Measurements from ENCODE around the gene RNF135.
"Not testable (repeated sequence)": the region's sequence is repeated elsewhere in the genome, so short reads cannot be mapped to it uniquely, and the experiment has no call there.

RNF135 gene

DNA sequence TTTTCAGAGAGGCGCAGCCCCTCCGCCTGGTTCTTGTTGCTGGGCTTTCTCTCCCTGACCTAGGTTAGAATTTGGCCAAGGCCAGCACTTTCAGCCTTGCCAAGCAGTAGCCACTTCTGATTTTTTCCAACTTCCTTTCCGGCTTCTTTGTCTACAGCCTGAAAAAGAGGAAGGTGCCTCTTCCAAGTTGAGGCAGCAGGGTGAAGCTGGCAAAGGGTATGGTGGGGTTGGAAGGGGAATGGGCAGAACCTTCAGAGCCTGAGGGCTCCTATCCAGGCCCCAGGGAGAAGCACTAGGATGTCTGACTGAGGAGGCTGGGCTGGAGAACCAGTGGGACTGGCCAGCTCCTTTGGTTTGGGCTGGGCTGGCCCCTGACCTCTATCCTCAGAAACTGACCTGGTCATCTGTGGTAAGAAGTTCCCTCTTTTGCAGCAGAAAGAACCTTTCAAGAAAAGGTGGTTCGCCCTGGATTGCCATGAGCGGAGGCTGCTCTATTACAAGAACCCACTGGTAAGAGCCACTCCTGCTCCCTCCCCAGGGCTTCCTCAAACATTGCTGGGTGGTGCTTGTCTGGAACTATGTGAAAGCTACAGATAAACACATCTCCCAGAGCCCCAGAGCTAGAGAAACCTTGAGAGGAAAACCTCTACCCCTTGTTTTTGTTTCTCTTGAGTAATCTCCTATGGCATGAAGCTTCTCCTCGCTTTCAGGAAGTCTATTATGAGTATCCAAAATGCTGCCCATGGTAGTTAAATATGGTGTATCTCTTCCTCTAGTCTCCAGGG lies 16.6 kb upstream of the RNF135 start:
- no peak for DNase-seq (ENCODE audit: low spot score)

DNA sequence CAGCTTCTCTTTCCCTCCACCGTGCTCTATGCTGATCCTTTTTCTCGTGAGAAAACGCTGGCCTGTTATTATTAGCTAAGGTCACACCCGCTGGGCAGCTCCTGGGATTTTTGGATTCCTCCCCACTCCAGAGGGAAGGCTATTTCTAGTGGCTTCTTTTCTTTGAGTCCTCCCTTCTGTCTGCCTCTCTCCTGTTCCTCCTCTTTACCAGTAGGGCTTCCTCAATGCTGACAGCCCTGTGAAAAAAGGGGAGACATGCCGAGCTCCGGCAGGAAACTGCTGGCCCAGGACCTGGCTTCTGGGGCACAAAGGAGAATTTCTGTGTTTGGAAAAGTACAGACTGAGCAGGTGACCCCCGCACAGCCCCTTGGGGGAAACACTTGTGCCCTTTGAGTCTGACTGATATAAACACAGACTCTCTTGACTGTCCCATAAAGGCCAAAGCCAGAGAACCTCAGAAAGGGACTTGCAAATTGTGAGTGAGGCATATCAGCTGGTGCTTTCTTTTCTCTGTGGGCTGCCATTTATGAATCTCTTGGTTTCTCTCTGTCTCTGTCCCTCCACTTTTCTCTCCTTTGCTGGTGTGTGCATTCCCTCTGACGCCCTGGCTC lies 14.0 kb upstream of the RNF135 start:
- DNase-seq (ENCODE audit: low spot score), result no peak

DNA sequence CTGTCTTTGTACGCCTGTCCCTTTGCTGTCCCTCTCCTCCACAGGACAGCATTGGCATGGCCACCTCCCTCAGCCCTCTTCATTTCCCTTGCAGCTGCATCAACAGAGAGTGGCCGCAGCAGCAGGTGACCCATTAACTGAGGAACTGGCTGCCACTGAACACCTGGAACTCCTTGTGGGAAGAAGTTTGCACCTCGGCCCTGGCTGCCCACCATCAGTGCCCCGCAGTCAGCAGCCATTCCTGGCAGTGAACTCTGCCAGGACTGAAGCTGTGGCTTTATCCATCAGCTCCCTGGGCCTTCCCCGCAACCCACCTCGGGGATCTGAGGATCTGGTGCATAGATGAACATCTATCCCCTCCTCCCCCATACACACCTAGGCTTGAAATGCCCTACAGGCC lies 13.1 kb upstream of the RNF135 start:
- no peak for DNase-seq (ENCODE audit: low spot score)

DNA sequence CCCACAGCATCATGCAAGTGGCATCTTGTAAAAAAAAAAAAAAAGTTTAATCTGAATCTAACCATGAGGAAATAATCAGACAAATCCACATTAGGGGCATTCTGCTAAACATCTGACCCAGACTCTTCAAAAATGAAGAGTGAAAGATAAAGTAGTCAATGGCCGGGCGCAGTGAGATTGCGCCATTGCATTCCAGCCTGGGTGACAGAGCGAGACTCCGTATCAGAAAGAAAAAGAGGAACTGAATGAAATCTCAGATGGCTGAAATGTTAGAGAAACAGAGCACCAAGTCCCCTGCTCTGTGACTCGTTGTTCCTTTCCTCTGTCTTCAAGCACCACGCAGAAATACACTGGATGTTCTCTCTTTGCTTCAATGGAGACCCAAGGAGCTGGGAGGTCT lies 12.7 kb upstream of the RNF135 start:
- DNase-seq (ENCODE audit: low spot score), result no peak

DNA sequence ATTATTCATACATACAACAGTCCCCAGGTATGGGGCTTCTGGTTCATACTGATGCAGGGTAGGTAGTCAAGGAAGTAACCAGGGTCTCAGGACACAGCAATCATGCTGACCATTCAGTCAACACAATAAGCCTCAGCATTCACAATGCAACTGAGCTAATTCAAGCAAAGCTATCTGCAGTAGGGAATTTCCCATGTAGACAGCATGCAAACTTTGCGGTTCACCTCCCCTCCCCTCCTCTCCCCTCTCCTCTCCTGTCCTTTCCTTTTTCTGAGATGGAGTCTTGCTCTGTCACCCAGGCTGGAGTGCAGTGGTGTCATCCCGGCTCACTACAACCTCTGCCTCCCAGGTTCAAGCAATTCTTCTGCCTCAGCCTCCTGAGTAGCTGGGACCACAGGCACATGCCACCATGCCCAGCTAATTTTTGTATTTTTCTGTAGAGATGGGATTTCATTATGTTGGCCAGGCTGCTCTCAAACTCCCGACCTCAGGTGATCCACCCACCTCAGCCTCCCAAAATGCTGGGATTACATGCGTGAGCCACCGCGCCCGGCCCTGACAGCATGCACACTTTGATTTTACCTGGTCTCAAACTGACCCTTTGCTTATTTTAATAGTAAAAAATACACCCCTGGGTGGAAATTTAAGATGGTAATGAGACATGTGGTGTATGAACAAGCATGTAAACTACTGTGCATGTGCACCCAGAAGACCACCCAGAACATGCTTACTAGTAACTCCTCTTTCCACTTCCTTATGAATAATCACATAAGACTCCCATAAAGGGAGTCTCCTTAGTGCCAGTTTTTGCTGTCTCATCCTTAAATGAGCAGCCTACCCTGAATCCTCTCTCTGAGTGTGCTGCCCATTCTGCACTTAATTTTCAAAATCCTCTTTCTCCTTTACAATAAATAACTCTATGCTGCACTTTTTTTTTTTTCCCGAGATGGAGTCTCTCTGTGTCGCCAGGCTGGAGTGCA lies 9.3 kb upstream of the RNF135 start:
- peak; percentile 84 for DNase-seq (ENCODE audit: low spot score)

DNA sequence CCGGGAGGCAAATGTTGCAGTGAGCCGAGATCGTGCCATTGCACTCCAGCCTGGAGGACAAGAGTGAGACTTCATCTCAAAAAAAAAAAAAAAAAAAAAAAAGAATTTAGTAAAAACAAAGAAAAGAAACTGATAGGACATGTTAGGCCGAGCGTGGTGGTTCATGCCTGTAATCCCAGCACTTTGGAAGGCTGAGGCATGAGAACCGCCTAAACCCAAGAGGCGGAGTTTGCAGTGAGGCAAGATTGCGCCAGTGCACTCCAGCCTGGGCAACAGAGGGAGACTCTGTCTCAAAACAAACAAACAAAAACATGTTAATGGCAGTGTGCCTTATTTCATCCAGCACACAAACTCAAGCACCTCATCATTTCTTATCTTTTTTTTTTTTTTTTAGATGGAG lies 6.5 kb upstream of the RNF135 start:
- not testable (repeated sequence) for DNase-seq (ENCODE audit: low spot score)

DNA sequence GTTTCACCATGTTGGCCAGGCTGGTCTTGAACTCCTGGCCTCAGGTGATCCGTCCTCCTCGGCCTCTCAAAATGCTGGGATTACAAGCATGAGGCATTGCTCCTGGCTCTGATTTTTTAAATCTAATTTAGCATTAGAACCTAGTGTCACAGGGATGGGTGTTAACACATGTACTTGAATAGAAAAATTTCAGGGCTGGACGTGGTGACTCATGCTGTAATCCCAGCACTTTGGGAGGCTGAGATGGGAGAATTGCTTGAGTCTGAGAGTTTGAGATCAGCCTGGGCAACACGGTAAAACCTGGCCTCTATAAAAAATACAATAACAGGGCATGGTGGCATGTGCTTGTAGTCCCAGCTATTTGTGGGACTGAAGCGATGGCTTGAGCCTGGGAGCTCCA lies 6.0 kb upstream of the RNF135 start:
- DNase-seq (ENCODE audit: low spot score), result no peak

DNA sequence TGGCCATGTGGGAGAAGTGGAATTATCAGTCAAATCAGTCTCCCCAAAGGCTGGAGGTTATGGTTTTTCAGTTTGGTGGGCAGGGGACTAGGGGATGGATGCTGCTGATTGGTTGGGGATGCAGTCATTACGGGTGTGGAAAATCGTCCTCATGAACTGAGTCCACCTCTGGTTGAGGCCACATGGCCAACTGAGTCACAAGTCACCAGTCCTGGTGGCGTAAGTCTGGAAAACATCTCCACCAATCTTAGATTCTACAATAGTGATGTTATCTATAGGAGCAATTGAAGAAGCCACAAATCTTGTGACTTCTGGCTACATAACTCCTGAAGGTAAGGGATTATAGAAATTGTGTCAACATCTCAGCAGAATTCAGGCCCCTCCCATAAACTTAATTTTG lies 5.2 kb upstream of the RNF135 start:
- no peak for DNase-seq (ENCODE audit: low spot score)

DNA sequence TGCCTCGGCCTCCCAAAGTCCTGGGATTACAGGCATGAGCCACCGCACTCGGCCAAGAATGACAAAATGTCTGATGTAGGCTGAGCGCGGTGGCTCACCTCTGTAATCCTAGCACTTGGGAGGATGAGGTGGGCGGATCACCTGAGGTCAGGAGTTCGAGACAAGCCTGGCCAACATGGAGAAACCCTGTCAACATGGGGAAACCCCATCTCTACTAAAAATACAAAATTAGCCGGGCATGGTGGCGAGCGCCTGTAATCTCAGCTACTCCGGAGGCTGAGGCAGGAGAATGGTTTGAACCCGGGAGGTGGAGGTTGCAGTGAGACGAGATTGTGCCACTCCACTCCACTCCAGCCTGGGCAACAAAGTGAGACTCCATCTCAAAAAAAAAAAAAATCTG lies 2.9 kb upstream of the RNF135 start:
- DNase-seq (ENCODE audit: low spot score), result not testable (repeated sequence)

DNA sequence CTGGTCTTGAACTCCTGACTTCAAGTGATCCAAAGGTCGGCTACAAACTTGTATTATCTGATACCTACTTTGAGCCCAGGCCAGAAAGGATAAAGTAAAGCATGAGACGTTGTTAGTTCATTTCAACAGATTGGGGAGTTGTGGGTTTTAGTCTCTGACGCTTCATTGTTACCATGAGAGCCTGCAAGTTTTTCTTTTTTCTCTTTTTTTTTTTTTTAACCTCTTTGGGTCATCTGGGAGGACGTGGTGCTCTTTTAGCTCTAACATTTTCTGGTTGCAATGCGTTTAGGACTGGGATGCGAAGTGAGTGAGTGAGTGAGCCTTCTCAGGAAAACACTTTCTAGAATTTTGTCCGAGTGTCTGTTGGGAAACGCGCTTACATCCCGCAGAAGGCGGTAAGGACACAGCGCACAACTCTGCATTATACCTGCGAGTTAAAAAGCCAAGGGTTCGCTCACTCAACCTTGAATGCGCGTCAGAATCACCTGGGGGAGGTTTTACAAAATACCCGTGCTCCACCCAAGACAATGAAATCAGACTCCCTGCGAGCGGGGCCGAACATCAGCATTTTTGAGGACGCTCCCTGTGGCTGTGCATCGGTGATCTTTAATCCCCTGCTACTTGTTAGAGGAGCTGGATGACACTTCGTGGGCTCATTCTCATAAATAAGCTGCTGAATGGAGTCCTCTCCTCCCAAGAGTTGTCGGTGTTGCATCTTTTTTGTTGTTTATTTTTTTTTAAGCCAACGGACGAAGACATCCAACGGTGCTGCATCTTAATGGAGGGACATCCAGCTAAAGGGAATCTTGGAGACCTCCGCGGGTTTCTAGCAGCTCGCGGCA lies 629 bp upstream of the RNF135 start:
- peak; percentile 47 for DNase-seq (ENCODE audit: low spot score)

DNA sequence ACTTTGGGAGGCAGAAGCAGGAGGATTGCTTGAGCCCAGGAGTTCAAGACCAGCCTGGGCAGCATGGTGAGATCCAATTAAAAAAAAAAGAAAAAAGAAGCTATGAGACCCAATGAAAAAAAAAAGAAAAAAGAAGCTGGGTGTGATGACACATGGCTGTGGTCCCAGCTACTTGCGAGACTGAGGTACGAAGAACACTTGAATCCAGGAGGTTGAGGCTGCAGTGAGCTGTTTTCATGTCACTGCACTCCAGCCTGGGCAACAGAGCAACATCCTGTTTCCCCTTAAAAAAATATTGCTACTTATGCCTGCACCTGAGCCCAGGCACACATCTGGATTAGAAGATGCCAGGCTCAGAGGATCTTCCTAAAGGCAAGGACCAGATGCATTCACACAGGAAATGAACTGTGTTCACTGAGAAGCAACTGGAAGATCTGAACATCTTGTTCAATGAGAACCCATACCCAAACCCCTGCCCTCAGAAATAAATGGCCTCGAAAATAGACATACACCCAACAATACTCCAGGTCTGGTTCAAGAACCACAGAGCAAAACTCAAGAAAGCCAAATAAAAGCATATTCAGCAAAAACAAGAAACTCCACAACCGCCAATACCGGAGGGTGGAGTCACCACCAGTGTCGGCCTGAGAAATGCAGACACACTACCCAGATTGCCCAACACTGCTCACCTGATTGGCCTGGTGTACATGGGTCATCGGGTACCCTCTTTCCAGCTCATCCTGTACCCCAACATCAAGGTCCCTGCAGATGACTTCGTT lies 4.4 kb downstream of the RNF135 start:
- no peak for DNase-seq (ENCODE audit: low spot score)

DNA sequence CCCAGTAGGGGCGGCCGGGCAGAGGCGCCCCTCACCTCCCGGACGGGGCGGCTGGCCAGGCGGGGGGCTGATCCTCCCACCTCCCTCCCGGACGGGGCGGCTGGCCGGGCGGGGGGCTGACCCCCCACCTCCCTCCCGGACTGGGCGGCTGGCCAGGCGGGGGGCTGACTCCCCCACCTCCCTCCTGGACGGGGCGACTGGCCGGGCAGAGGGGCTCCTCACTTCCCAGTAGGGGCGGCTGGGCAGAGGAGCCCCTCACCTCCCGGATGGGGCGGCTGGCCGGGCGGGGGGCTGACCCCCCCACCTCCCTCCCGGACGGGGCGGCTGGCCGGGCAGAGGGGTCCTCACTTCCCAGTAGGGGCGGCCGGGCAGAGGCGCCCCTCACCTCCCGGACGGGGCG lies 9.1 kb downstream of the RNF135 start:
- not testable (repeated sequence) for DNase-seq (ENCODE audit: low spot score)

DNA sequence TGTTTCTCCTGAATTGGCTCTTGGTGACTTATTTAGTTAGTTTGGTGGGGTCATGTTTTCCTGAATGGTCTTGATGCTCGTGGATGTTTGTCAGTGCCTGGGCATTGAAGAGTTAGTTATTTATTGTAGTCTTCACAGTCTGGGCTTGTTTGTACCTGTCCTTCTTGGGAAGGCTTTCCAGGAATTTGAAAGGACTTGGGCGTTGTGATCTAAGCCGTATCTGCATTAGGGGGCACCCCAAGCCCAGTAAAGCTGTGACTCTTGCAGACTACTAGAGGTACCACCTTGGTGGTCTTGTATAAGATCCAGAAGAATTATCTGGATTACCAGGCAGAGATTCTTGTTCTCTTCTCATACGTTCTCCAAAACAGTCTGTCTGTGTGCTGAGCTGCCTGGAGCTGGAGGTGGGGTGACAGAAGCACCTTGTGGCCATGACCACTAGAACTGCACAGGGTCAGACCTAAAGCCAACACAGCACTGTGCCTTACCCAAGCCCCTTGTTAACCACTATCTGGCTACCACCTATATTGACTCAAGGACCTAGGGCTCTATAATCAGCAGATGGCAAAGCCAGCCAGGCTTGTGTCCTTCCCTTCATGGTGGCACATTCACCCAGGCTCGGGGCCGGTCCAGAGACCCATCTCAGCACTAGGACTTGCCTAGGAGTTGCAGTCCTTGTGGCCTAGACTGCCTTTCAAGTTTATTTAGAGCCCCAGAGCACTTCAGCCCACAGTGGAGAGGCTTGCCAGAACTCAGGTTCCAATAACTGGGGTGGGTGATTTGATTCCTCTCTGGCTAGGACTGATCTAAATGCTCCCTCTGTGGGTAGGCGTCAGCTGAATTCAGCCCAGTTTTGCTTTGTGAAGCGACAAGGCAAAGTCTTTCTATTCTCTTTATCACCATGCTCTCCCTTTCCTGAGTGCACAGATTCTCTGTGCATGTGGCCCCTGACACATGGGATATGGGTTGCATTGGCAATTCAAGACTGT lies 11.0 kb downstream of the RNF135 start:
- DNase-seq (ENCODE audit: low spot score), result no peak

DNA sequence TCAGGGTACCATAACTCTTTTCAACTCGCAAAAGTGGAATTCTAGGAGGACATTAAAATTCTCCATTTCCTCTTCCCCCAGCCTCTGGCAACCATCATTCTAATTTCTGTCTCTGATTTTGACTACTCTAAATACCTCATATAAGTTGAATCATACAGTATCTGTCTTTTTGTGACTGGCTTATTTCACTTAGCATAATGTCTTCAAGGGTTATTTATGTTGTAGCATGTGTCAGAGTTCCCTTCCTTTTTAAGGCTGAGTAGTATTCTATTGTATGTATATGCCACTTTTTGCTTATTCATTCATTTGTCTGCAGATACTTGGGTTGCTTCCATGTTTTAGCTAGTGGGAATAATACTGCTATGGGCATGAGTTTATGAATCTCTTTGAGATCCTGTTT lies 12.0 kb downstream of the RNF135 start:
- DNase-seq (ENCODE audit: low spot score), result no peak

DNA sequence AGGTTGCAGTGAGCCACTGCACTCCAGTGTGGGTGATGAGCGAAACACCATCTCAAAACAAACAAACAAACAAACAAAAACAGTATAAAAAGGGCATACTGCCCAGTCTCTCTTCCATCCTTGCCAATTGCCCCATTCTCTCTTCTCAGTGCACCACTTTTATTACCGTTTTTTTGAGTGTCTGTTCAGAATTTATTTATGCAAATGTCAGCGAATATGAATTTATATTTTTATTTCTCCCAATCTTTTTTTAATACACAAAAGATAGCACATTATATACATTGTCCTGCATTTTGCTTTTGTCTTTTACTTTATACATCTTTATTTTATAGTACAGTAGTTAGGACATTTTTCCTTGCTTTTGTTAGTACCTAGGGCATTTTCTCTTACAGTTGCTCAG lies 19.6 kb downstream of the RNF135 start:
- no peak for DNase-seq (ENCODE audit: low spot score)

DNA sequence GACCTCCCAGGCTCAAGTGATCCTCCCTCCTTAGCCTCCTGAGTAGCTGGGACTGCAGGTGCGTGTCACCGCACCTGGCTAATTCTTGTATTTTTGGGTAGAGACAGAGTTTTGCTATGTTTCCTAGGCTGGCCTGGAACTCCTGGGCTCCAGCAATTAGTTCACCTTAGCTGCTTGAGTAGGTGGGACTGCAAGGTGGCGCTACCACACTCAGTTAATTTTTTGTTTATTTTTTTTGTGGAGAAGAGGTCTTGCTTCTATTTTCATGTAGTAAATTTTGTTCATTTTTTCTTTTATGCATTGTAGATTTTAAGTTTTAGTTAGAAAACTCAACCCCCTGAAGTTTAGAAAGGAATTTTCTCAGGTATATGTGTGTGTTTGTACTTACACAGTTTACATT lies 21.7 kb downstream of the RNF135 start:
- DNase-seq (ENCODE audit: low spot score), result no peak

DNA sequence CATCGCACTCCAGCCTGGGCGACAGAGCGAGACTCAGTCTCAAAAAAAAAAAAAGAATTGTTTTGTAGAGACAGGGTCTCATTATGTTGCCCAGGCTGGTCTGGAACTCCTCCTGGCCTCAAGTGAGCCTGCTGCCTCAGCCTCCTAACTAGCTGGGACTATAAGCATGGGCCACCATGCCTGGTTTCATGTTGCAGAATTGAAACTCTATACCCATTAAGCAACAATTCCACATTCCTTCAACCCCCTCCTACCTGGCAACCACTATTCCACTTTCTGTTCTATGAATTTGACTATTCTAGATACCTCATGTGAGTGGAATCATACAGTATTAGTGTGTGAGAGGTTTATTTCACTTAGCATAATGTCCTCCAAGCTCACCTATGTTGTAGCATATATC lies 24.5 kb downstream of the RNF135 start:
- DNase-seq (ENCODE audit: low spot score), result no peak

DNA sequence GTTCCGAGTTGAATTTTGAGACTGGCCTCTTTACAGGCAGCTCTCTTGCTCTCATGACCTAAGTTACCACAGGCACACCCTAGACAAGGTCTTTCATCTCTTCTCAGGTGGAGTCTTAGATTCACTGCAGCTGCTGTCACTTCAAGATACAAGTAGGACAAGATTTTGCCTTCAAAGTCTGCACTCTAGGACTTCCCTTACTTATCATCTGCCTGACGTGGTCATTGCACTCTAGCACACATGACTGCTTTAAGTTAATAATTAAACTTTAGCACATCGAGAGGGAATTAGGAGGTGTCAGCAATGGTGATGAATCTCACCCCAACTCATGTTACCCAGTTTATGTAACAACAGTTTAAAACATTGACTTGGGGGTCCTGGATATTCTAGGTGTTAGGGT lies 25.6 kb downstream of the RNF135 start:
- peak; percentile 72 for DNase-seq (ENCODE audit: low spot score)

DNA sequence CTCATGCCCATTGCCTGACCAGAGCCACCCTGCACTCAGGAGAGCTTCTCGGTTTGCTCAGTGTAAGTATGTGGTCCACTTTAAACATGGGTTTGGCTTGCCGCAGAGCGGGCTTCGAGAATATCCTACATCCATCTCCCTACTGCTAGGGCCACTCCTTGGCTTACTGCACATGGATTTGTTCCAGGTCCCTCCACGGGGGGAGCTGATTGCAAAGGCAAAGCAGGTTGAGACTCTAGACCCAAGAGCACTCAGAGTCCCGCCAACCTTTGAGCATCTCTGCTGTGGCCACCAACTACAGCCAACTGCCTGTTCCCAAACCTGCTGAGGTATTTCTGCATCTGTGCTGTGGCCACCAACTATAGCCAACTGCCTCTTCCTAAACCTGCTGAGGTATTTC lies 26.4 kb downstream of the RNF135 start:
- DNase-seq (ENCODE audit: low spot score), result no peak

DNA sequence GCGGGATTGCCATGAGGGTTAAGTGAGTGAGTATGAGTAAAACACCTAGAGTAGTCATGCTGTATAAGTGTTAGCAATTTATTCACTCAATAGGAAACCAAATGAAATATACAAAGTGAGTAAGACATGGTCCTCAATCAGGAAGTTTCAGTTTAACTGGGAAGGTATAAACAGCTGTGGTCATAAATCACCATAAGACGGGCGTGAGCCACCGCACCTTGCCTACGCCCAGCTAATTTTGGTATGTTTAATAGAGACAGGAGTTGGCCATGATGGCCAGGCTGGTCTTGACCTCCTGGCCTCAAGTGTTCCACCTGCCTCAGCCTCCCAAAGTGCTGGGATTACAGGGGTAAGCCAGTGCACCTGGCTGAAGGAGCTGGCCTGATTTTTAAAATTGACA lies 27.0 kb downstream of the RNF135 start:
- DNase-seq (ENCODE audit: low spot score), result peak; percentile 3

Data from kidney tubule cell (primary cell).